GM18907 (cell line): ENCODE results near the gene GOT1.
A peak's percentile ranks its signal among the peaks of the same experiment; 100 is the strongest.

Source experiments
- ATAC-seq: cut with Tn5 transposase; IDR thresholded peaks from one replicate; pipeline ENCODE4 v1.9.1; 2021; ENCODE audit warnings: mild to moderate bottlenecking, moderate library complexity; ENCODE audit not compliant: unreplicated experiment

Gene GOT1

DNA sequence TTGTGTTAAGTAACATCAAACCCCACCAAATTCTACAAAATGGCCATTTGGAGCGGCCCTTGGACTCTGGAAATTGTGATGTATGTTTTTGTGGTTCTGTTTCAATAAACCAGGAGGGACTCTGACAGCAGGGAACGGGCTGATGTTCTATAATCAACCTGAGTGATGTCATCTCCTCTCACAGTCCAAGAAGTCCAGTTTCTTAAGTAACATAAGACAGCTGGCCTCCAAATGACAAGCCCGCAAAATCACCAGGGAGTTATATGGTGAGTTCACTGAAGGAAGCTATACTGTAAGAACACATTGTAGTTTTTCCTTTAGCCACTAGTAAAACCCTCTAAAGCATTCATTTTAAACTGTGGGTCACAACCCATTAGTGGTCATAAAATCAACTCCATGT is 34.0 kb downstream of the GOT1 start:
- ATAC-seq: no peak

DNA sequence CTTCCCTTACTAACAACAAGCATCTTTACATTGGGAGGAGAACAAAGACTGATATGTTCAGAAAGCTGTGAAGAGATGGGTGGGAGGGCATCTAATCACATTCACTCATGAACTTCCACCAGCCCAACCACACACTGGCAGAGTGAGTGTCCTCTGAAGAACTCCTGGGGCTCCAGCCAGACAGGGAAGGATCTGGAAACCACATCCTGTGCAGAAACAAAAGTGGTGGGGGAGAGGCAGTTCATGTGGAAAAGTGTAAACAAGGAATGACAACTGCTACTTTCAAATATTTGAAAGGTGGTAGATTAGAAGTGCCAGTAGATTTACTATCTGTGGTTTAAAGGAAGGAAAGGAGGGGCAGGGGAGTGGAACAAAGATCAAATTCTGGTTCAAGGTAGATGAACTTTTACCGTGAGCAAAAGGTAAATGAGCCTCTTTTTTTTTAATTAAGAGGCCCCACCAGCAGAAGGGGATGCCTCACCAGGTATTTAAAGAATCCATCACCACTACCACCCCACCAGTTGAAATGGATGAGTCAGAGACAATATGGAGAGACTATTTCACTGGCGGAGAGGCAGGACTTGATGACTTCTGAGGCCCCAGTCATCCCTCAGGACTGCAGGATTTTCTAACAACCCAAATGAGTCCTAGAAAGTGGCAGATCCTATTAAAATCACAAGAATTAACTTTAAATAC is 34.5 kb downstream of the GOT1 start:
- ATAC-seq: no peak

DNA sequence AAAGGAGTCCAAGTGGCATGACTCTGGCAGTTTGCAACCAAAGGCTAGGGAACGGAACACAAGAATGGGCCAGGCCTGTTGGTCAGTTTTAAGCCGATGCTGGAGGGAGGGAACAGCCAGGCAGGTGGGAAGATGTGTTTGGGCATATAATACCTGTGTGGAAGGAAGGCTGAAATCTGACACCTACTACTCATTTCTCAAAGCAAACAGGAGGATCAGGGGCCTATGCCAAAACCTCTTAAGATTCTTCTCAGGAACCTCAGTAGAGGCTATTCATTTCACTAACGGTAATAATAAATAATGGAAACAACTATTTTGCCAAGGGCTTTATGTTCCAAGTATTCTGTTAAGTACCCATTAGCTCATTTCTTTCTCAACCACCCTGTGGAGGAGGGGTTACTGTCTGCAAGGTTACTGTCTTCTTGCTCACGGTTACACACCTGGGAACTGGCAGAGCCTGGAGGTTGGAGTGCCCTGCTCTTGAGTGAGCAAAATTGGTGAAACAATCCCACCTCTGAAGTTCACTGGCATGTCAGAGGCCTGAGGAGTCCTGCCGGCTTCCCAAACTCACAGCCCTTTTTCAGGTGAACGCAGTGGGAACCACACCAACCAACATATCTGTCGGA is 35.5 kb downstream of the GOT1 start:
- no peak for ATAC-seq

DNA sequence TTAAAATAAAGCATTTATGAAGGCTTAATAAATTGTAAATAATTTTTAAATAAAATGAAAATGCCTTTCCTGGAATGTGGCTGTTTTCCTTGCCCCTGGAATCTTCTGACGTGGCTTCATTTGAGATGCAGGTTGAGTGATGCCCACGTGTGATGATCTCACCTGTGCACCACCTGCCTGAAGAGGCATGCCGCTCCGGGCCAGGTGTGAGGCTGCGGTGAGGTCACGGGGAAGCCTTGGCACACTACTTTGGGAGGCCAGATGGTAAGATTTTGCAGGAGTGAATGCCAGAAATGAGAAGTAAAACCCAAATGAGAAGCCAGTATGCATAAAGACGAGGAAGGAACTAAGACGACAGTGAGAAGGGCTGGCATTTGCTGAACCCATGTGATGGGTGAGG is 36.2 kb downstream of the GOT1 start:
- no peak for ATAC-seq

DNA sequence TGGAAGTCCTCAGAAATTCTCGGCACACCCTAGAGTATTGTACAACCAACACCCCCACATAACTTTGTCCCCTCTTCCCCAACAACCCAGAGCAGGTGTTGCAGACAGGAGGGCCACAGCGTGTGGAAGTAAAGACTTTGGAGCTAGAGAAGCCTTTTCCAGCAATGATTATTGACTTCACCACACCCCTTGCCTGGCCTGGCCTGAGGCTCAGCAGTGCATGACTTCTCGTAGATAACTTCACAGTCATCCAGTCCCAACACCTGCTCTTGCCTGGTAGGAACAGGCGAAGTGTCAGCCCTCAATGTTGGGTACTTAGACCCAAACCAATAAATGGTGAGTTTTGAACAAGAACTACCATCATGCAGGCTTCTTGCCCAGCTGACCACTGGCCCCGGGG is 36.7 kb downstream of the GOT1 start:
- ATAC-seq: no peak

DNA sequence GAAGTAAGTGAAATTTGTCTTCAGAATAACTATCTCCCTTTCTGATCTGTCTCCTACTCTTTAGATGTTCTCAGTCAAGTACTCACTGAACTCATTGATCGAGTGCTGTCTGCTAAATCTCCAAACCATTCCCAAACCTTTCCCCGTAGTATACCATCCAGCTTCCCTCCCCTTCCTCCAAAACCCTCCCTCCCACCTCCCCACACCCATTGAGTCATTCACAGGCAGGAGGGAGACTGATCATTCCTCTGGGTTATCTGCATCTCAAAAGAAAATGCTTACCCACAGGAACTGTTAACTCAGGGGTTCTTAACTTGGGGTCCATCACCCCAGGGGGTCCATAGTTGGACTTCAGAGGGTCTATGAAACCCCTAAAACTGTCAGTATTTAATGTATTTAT is 37.4 kb downstream of the GOT1 start:
- no peak for ATAC-seq

DNA sequence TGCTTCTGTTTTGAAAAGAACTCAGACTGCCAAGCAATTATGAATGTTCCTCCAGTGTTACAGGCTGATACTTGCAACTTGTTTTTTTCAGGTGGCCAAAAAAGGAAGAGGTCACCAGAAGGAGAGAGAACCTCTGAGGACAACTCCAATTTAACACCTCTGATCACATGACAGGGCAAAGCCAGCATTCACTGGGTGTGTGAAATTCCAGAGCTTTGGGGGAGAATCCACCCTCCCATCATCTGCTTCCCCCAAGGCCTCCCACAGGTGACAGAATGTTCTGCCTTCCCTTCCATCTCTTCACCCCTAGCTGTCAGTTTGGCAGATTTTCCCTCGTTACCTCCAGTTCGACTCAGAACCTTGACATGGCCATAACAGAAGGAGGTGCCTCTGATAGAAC is 39.1 kb downstream of the GOT1 start:
- ATAC-seq: no peak

DNA sequence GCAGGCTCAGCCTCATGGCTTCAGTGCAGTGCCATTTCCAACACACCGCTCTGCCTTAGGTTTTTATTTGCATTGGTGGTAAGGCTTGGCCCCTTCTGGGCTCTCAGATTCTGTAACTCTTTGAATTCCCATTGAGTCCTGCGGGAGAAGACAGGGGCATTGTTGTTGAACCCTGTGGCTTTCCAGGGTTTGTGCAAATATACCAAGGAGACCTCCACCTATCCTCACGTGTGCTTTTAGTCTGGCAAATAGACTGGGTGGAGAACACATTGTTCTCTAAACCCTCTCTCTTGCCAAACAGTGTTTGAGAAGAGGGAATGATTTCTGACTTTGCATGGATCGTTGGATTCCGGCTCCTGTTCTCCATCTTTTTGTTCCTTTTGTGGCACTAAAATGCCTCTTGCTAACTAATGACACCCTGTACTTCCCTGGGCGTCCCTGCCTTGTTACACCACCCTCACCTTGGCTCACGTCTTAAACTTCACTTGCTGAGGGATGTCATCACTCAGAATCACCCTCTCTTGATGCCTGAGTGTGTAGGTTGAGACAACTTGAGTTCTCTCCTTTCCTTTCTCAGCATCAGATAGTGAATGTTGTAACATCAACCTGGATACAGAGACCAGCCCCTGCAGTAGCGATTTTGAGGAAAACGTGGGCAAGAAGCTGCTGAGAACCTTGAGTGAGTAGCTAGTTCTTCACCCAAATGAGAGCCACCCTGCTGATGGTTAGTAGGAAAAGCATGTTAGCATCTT is 40.5 kb downstream of the GOT1 start:
- ATAC-seq: no peak

DNA sequence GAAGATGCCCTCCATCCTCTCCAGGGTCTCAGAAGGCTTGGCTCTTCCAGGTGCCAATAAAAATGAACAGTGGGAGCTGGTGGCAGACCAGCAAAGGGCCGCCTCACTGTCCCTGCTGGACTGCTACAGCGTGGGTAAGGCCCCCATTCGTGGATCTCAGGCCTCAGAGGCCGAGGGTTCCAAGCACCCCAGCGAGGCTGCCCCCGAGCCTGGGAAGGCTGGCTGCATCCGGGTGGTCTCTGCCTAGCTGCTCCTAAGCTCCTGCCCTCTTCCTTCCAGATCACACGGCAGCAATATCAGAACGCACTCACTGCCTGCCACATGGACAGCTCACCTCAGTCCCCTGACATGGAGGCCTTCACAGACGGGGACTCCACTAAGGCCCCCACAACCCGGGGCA is 42.9 kb downstream of the GOT1 start:
- ATAC-seq: no peak

DNA sequence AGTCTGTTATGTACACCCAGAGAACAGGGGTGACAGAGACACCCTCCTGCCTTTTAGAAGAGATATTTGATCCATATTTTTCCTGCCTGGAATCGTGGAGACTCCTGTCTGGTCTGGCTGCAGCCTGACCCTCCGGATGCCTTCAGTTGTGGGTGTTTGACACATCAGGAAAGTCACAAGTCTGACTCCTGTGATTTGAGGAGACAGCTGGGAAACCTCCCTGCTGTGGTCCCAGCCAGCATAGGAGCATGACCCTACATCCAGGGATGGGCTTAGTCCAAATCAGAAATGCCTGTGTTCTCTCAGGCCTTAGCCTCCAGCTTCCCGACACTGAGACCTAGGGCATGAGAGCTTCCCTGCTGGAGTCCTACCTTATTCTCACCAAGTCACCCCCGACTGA is 43.4 kb downstream of the GOT1 start:
- ATAC-seq: no peak

DNA sequence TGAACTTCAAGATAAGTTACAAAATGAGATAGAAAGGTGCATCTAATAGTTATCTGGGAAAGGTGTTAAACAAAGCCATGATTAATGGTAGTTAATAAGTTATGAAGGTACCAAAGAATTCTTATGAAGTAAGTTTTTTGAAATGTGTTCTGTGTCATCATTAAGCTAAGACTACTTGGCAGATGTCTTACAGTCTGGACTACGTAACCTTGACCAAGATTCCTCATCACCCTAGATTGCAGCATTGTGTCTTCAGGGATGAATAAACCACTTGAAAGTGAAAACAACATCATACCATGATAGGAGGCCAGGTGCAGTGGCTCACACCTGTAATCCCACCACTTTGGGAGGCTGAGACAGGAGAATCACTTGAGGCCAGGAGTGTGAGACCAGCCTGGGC is 48.2 kb downstream of the GOT1 start:
- ATAC-seq: no peak

DNA sequence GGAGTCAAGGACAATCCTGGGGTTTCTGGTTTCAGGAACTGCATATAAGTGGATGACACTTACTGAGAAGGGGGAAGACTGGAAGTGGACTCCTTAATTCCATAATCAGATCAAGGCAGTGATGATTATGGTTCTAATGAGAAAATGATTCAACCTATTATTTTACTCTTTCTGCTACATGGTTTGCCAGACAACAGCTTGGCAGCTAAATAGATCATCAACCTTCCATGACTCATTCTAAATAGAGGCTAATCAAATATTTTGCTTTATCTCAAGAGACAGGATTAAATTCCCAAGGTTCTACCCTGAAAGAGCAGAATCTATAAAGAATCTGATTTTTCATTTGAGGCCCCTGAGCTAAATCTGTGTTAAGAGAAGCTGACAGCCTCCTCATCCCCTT is 55.0 kb downstream of the GOT1 start:
- ATAC-seq: no peak

DNA sequence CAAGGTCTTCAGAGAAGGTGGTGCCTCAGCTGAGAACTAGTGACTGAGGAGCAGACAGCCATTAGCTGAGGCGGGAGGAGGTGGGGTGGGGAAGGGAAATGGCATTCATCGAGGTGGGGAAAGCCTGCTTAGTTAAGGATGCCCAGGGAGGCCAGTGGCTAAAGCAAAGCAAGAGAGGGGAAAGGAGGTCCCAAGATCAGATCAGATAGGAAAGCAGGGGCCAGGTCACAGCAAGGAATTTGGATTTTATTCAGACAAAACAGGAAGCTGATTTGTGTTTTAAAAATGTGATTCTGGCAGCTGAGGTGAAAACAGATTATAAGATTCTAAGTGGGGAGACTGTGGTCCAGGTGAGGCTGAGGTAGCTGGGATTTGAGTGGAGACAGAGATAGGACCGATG is 55.5 kb downstream of the GOT1 start:
- ATAC-seq: no peak

DNA sequence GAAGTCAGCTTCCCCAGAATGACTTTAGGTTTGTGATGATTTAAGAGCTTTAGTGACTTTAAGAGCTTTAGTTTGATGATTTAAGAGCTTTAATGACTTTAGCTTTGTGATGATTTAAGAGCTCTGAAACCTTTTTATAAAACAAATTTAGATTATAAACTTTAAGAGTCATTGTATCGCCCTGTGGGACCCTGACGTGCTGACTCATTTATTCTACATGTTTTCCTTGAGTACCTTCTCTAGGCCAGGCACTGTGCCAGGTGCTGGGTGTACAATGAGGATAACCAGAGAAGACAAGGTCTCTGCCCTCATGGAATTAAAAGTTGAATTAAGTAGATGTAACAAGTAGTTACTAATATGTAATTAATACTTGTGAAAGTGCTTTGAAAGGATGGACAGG is 55.9 kb downstream of the GOT1 start:
- ATAC-seq: no peak

DNA sequence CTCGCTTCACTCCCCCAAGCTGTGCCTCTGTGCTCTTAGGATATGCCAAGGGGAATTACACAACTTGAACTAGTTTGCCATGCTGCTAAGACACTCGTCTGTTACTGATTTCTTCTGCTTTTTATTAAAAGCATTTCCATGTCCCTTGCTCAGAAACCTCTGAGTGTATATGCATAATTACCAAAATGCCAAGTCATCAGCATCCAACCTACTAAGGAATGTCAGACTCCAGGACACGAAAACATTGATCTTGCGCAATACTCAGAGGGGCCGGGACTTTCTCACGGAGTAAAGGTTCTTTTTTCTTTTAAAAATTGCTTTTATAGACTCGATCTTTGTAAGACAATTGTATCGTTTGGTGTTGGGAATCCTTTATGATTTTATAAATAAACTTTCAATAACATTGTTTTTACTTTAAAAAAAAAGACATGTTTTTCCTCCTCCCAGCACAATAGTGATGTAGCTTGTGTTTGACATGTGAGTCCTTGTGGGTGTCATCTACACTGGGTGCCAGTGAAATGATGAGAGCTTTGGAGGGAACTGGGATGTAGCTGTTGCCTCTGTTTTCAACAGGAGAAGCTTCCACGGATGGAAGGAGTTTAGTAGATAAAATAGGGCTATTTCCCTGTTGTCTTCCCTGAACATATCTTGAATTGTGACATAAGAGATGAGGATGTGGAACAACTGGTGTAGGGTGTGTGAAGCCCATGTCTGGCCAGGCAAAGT is 57.7 kb downstream of the GOT1 start:
- no peak for ATAC-seq

DNA sequence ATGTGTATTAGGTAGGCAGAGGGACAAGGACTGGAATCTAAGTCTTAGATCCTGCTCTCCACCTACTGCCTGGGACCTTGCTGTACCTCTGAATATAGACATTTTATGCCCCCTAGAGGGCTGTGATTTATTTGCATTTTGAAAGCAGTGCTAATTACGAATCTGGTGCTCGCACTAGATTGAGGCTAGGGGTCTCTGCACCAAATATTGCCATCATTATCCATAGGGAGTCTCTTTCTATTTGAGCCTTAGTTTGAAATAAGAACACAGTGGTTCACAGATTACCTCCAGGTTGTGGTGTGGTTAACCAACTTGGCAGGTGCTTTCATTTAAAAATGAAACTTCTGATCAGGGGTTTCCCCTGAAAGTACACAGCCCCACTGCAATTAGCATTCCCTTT is 59.4 kb downstream of the GOT1 start:
- peak; percentile 93 for ATAC-seq

DNA sequence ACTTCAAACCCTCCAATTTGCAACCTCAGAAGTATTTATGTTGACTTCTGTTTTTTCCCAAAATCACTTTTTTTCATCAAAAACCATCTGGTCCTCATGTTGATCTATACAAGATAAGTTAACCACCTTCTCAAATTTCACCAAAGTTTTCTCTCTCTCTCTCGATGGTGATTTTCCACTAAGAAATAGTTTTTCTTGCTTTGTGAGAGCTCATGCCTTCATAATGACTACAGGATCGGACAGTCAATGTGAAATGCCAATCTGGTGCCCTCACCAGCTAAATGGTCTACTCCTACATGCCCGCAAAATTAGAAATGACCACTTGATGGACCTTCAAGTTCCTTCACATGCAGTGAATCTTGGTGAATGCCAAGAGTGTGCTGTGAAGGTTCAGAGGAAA is 60.9 kb downstream of the GOT1 start:
- no peak for ATAC-seq

DNA sequence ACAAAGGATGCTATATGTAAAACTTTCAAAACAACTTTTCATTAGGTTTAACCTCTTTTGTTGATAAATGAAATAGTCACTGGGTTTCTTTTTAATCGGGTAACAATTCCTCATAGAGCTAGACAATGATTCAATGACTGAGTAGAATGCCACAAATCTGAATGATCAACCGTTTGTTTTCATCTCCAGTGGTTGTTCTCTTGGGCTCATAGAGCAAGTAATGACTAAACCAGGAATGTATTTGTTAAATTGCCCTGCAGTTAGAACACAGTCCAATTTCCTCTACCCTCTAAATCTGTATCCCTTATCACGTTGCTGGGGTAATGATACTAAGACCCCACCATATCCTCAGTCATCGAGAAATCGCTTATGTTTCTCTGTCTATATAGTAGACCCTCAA is 61.3 kb downstream of the GOT1 start:
- no peak for ATAC-seq

DNA sequence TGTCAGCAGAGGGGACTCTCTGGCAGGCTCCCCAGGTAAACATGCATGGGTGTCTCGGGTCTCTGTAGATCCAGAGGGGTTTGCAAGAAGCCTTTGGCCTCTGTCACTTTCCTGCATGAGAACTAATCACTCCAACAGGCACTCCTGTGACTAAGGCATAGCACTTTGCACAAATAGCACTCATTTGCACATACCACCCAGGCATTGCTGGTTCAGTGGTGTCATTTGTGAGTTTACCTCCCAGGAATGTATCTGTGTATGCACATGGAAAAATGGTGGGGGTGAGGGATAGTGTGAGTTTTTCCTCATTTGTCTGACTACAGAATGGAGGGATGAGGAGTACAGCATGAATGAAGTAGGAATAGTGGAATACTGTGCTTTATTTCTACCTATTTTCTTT is 61.8 kb downstream of the GOT1 start:
- ATAC-seq: no peak

DNA sequence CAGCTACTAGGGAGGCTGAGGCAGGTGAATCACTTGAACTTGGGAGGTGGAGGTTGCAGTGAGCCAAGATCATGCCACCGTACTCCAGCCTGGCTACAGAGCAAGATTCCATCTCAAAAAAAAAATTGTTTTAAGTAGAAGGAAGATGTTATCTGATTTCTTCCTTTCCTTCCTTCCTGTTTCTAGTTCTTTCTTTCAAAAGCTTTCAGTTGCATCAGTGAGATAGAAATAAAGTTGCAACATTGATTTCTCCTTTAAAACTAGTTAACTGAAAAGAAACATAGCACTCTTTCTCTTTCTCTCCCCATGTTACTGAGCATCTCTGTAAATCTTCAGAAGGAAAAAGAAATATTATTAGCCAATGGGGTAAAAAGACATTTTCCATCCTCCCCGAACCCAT is 63.8 kb downstream of the GOT1 start:
- no peak for ATAC-seq

DNA sequence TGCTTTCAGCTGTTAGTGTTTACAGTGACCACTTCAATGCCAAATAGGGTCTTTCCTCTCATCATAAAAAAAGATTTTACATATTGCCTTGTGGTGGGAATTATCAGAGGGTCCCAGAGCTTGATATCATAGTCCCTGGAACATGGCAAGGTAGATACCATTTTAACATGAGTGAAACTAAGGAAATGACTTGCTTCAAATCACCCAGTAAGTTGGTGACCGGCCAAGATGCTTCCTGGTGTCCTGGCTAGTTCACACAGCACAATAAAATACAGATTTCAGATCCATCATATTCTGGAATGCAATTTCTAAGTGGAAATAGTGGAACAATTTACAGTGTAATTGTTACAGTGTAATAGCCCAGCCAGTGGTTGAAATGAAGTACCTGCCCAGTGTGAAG is 64.7 kb downstream of the GOT1 start:
- ATAC-seq: no peak

DNA sequence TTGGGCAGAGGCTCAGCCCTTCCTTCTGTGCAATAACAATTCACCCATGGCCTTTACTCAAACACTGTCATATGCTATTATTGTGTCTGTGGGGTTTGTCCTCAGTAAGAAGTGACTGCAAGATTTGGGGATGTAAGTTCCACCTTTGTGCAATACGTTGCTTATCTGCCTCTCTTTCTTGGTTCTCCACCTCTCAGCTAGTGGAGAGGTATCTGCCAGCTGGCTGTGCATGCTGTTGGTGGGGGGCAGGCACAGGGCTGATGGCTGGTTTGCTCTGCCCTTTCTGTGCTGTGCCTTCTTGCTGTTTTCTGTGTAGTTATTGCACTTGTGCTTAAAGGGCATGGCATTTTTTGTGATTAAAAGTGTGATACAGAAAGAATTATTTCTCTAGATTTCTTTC is 65.1 kb downstream of the GOT1 start:
- ATAC-seq: no peak
